Breast epithelium (tissue), 3 donors: ENCODE data around the gene CEACAM5.

Source experiments
- POLR2A ChIP-seq: fragments of 450-650 bp; IDR thresholded peaks from one replicate; pipeline ENCODE4 v1.6.1; 2016; ENCODE audit warnings: antibody characterized with exemption, mild to moderate bottlenecking, moderate library complexity
- POLR2AphosphoS5 ChIP-seq, 3 donors: sonication (generic); formaldehyde crosslinking; IDR thresholded peaks; one replicate each; pipeline ENCODE4 v1.6.1; 2017; ENCODE audit warnings: antibody characterized with exemption in 3 of 3
- TF ChIP-seq, protein P1 (sequence below), 3 donors: fragments of 450-650 bp; IDR thresholded peaks; one replicate each; pipeline ENCODE4 v1.5.1; 2016 to 2017; ENCODE audit warnings: antibody characterized with exemption in 3 of 3, mild to moderate bottlenecking in 3 of 3, moderate library complexity in 3 of 3

DNA sequence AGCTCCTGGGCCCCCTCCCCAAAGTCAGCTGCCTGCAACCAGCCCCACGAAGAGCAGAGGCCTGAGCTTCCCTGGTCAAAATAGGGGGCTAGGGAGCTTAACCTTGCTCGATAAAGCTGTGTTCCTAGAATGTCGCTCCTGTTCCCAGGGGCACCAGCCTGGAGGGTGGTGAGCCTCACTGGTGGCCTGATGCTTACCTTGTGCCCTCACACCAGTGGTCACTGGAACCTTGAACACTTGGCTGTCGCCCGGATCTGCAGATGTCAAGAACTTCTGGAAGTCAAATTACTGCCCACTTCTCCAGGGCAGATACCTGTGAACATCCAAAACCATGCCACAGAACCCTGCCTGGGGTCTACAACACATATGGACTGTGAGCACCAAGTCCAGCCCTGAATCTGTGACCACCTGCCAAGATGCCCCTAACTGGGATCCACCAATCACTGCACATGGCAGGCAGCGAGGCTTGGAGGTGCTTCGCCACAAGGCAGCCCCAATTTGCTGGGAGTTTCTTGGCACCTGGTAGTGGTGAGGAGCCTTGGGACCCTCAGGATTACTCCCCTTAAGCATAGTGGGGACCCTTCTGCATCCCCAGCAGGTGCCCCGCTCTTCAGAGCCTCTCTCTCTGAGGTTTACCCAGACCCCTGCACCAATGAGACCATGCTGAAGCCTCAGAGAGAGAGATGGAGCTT is 4.7 kb upstream of the CEACAM5 start:
- TF ChIP-seq, protein P1, sequence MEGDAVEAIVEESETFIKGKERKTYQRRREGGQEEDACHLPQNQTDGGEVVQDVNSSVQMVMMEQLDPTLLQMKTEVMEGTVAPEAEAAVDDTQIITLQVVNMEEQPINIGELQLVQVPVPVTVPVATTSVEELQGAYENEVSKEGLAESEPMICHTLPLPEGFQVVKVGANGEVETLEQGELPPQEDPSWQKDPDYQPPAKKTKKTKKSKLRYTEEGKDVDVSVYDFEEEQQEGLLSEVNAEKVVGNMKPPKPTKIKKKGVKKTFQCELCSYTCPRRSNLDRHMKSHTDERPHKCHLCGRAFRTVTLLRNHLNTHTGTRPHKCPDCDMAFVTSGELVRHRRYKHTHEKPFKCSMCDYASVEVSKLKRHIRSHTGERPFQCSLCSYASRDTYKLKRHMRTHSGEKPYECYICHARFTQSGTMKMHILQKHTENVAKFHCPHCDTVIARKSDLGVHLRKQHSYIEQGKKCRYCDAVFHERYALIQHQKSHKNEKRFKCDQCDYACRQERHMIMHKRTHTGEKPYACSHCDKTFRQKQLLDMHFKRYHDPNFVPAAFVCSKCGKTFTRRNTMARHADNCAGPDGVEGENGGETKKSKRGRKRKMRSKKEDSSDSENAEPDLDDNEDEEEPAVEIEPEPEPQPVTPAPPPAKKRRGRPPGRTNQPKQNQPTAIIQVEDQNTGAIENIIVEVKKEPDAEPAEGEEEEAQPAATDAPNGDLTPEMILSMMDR (IDR thresholded peaks at IDR 0.05) = no peak
- TF ChIP-seq POLR2AphosphoS5 (IDR thresholded peaks at IDR 0.05) (no peak), POLR2A (no peak)
